ENCODE measurements around the gene C1orf210. TPM values are rescaled to one million over a fixed set of nuclear protein-coding genes. Genes with fewer than 3 reads are reported as not detected.
A peak's percentile ranks its signal among the peaks of the same experiment; 100 is the strongest.

The C1orf210 gene
- total and polyA plus RNA-seq, 9 of the 15 experiments (the other 6 are each of a cell fraction or from before 2014, with no cell fraction given) = 0.21 TPM; not detected in 8

DNA sequence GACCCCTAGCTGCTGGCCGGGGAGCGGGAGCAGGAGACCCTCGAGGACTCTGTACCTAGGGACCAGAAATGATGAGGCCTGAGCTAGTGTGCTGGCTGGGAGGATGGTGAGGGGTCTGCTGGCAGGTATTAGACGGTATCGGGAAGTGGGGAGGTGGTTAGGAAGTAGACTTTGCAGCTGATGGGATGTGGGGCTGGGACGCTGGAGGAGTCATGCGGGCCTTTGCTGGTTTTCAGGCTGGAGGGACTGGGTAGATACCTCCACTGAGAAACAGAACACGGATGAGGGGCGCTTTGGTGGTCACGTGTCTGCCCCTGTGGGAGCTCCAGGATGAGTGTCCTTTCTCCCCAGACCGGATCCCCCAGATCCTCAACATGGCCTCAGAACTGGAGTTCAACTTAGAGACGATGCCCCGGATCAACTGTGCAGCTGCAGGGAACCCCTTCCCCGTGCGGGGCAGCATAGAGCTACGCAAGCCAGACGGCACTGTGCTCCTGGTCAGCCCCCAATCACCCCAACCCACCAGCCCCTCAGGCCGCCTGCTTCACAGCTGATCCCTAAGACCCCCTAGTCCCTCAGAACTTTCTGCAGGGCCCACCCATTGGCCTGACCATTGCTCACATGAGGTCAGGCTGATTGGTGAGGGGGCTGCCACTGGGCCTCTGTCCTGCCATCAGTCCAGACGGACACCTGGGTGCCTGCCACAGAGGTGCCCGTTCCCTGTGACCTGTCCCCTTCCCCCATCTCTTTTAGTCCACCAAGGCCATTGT is 23.4 kb upstream of the C1orf210 start (continued):
- no peak for TF ChIP-seq SRSF3 (IDR thresholded peaks at IDR 0.05; ENCODE audit: insufficient read depth, low read length)
- TF ChIP-seq, protein P1, sequence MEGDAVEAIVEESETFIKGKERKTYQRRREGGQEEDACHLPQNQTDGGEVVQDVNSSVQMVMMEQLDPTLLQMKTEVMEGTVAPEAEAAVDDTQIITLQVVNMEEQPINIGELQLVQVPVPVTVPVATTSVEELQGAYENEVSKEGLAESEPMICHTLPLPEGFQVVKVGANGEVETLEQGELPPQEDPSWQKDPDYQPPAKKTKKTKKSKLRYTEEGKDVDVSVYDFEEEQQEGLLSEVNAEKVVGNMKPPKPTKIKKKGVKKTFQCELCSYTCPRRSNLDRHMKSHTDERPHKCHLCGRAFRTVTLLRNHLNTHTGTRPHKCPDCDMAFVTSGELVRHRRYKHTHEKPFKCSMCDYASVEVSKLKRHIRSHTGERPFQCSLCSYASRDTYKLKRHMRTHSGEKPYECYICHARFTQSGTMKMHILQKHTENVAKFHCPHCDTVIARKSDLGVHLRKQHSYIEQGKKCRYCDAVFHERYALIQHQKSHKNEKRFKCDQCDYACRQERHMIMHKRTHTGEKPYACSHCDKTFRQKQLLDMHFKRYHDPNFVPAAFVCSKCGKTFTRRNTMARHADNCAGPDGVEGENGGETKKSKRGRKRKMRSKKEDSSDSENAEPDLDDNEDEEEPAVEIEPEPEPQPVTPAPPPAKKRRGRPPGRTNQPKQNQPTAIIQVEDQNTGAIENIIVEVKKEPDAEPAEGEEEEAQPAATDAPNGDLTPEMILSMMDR (IDR thresholded peaks at IDR 0.05 in 2 of 3, conservative IDR thresholded peaks at IDR 0.05 in 1 of 3; ENCODE audit: insufficient read depth in 2 of 3, low read depth in 1 of 3, low read length in 3 of 3) = peak; percentile 24 to 43 (median 33); a peak in 3 of 6 replicates

GRCh38 chr1:43307458-43308158 is 22.2 kb upstream of the C1orf210 start:
- Histone ChIP-seq H3K27me3 (ENCODE audit: control insufficient read depth in 2 of 2, insufficient read depth in 2 of 2, low read length in 2 of 2) (peaks cover 21 to 93% of the 10 kb centered on the region in 2 experiments), H4K20me1 (replicated peaks; ENCODE audit: control insufficient read depth, insufficient read depth, low read length) (peaks cover 1% of the 10 kb centered on the region; the same call in 1 of the 2 replicates), H3K27ac (ENCODE audit: extremely low read depth, low read depth, low read length) (no peak overlapping the region), H3K79me2 (ENCODE audit: control insufficient read depth, insufficient read depth, low read length) (no peaks in the 10 kb centered on the region), H2AFZ (ENCODE audit: low read depth, low read length) (no peak overlapping the region), H3K36me3 (ENCODE audit: control insufficient read depth, insufficient read depth, low read length) (no peaks in the 10 kb centered on the region), H3K4me2 (ENCODE audit: insufficient read depth, low read length) (no peak overlapping the region), H3K9ac (ENCODE audit: insufficient read depth in 1 of 2, low read depth in 2 of 2, low read length in 2 of 2) (no peak overlapping the region), H3K4me1 (replicated peaks in 1 of 2; ENCODE audit: control insufficient read depth in 2 of 2, insufficient read depth in 2 of 2, low read length in 2 of 2) (peaks cover 4 to 24% of the 10 kb centered on the region in 2 experiments; a peak in 4 of 5 replicates), H3K9me3 (replicated peaks; ENCODE audit: control insufficient read depth, insufficient read depth, low read depth, low read length) (0 out of 2 replicates have a peak, but pooled peaks cover 2% of the 10 kb centered on the region), H3K9me1 (ENCODE audit: control insufficient read depth, insufficient read depth, low read length) (no peaks in the 10 kb centered on the region), H3K4me3 (no peak overlapping the region)
- CTCF ChIA-PET (ENCODE audit: low intra/inter-chr PET ratio) = no interaction called here
- FAIRE-seq (no peak), ATAC-seq (no peak), DNase-seq (ENCODE audit: extremely low read depth in 1 of 4, low spot score in 3 of 4) (no peak)
- in situ Hi-C loops (cut with MboI) = no loop called here
- BruUV-seq (replicated peaks) = no TSS peak
- WGBS (ENCODE audit: insufficient coverage, low coverage, missing lambda C conversion rate) = 10% methylated on average over 9 of the region's 9 CpGs
- no peak for TF ChIP-seq FOXM1 (IDR thresholded peaks at IDR 0.05; ENCODE audit: low read depth)
- no peak for TF ChIP-seq FOXM1 (CRISPR knock-in tag; IDR thresholded peaks at IDR 0.05; ENCODE audit: low read depth)
- TF ChIP-seq ZNF316 (IDR thresholded peaks at IDR 0.05) = peak; percentile 59
- no peak for TF ChIP-seq XRCC3 (IDR thresholded peaks at IDR 0.05)
- TF ChIP-seq RBBP5 (IDR thresholded peaks at IDR 0.05; ENCODE audit: borderline replicate concordance, insufficient read depth, low read length, poor library complexity, severe bottlenecking) = no peak
- no peak for TF ChIP-seq BCOR (IDR thresholded peaks at IDR 0.05)
- no peak for TF ChIP-seq ZNF165 (CRISPR knock-in tag; IDR thresholded peaks at IDR 0.05; ENCODE audit: borderline replicate concordance)
- TF ChIP-seq, protein P2, sequence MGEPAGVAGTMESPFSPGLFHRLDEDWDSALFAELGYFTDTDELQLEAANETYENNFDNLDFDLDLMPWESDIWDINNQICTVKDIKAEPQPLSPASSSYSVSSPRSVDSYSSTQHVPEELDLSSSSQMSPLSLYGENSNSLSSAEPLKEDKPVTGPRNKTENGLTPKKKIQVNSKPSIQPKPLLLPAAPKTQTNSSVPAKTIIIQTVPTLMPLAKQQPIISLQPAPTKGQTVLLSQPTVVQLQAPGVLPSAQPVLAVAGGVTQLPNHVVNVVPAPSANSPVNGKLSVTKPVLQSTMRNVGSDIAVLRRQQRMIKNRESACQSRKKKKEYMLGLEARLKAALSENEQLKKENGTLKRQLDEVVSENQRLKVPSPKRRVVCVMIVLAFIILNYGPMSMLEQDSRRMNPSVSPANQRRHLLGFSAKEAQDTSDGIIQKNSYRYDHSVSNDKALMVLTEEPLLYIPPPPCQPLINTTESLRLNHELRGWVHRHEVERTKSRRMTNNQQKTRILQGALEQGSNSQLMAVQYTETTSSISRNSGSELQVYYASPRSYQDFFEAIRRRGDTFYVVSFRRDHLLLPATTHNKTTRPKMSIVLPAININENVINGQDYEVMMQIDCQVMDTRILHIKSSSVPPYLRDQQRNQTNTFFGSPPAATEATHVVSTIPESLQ (CRISPR knock-in tag; IDR thresholded peaks at IDR 0.05) = no peak
- TF ChIP-seq CBX3 (IDR thresholded peaks at IDR 0.05; ENCODE audit: borderline replicate concordance in 1 of 2, low read length in 2 of 2) = 0 out of 3 replicates have a peak, but pooled peaks of 1 of the 2 experiments have one; percentile 17
- no peak for TF ChIP-seq TEAD2 (tag; IDR thresholded peaks at IDR 0.05)
- POLR2A ChIA-PET = interaction anchor here (1.5 kb wide), 1 partner anchor 37 kb away, joined by 4 read pairs; no protein-coding TSS in a partner anchor
- intact Hi-C loops (cut with micrococcal nuclease) = no loop called here
